Thyroid gland (tissue), 4 donors: ENCODE data around the gene SHISA9.

ENCODE experiments used
- CTCF ChIP-seq, 6 experiments: fragments of 200-600 bp in 3 of 6; fragments of 450-650 bp in 3 of 6; sonication (generic) in 3 of 6; IDR thresholded peaks; one replicate each; pipeline ENCODE4 v1.5.1; 2016 to 2019; ENCODE audit warnings: antibody characterized with exemption in 6 of 6, mild to moderate bottlenecking in 2 of 6, inconsistent platforms in 1 of 6, moderate library complexity in 1 of 6
- POLR2A ChIP-seq, 2 donors: fragments of 450-650 bp; IDR thresholded peaks; one replicate each; pipeline ENCODE4 v1.6.1; 2017; ENCODE audit warnings: antibody characterized with exemption in 2 of 2, mild to moderate bottlenecking in 2 of 2, moderate library complexity in 1 of 2

- no peak for TF ChIP-seq CTCF (IDR thresholded peaks at IDR 0.05)
- TF ChIP-seq POLR2A (IDR thresholded peaks at IDR 0.05), result no peak
Observed at GRCh38 chr16:13042291-13042685, 140.9 kb downstream of the SHISA9 start.
